CD4-positive, alpha-beta T cell treated with Interleukin-10 for 1 hour (primary cell): ENCODE data around the gene RPS19BP1.

Experiments used
- DNase-seq: peaks from one replicate; pipeline ENCODE4 v3.0.0-alpha.2; 2020

Gene RPS19BP1

DNA sequence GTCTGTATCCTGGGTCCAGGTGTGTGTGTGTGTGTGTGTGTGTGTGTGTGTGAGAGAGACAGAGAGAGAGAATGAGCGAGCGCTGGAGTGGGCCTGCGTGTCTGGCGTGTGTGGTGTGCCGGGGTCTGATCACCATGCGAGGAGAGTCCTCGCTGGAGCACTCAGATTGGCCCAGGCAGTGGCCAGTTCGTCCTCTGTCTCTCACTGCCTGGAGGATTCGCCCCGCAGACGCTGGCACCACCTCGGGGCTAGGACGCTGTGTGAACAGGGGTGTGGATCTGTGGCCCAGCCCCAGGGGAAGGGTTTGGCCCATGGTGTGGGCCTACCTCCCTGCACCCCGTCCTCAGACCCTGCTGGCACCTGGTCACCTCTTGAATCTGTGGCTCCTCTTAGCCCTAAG, 26.4 kb upstream of the RPS19BP1 start:
- no peak for DNase-seq

DNA sequence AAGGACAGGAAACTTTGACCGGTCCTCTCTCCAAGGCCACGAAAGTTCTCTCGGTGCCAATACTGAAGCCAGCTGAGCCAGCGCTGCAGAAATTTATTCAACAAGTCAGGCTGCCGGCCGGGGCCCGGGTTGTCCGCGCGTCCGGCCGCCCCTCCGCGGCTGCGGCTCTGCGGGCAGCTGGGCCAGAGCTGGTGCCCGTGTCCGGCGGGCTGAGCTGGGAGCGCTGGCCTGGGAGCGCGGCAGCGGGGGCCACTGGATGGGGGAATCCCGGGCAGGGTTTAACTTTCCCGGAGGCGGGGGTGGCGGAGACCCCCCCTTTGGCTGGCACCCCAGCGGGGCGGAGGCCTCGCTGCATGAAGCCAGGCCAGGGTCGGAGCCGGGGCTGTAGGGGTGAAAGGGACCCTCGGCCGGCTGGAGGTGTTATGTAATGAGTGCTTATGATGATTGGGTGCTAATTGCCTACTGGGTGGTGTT, 25.7 kb upstream of the RPS19BP1 start:
- DNase-seq: no peak

DNA sequence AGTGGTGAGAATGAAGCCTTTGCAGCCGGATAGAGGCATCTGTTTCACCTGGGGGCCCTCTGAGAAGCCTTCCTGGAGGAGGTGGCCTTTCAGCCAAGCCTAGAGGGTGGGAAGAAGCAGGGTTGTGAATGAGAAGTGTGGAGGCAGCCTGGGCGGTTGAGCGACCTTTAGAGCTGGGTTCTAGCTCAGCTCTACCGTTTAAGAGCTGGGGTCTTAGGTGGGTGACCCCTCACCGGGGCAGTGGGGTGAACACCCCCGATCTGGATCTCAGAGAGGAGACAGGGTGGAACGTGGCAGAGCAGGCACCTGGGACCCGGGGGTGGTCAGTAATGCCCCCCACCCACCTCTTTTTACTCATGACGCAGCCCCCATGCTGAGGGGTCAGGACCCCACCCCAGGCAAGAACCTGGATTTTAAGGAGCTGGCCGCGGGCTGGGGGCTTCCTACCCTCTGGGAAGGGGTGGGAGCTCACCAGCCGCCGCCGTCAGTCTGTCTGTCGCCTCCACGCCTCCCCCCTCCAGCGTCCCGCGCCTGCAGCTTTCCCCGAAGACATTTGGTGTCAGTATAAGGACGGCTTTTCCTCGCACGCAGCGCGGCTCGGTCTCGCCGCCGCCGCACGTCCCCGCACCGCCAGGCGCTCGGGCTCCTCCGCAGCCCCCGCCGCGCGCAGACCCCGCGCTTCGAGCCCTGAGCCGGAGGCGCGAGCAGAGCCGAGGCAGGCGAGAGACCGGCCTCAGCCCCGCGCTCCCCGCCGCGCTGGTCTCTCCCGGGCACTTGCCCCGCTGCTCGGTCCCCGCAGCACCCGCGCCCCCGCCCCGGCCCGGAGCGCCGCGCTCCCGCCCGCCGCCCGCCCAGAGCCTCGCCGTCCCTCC, 24.7 kb upstream of the RPS19BP1 start:
- peak; percentile 51 for DNase-seq

DNA sequence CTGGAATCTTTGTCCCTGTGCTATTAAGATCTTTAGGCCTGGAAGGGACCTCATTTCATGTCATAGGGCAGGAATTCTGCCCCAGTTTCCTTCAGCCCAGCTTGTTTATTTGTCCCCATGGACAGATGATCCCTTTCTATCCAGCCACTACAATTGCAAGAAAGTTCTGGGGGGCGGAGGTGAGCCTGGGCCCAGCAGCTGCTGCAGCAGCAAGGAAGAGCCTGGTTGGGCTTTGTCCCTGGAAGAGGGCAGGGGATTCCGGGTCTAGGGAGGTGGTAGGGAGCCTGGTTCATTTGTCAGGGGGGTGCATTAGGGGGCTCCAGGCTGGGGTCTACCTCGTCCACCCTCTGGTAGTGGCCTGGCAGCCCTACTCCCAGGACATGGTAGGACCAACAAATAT, 21.6 kb upstream of the RPS19BP1 start:
- DNase-seq: no peak

DNA sequence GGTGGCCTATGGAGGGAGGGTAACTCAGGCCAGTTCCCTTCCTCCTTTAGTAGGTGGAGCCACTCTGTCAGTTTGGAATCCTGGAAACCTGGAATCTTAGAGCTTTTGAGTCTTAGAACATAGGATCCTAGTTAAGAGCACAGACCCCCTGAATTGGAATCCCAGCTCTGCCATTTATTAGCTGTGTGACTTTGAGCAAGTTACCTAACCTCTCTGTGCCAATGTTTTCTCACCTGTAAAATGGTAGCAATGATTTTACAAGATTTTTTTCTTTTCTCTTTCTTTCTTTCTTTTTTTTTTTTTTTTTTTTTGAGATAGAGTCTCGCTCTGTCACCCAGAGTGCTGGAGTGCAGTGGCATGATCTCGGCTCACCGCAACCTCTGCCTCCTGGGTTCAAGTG, 20.9 kb upstream of the RPS19BP1 start:
- DNase-seq: no peak

DNA sequence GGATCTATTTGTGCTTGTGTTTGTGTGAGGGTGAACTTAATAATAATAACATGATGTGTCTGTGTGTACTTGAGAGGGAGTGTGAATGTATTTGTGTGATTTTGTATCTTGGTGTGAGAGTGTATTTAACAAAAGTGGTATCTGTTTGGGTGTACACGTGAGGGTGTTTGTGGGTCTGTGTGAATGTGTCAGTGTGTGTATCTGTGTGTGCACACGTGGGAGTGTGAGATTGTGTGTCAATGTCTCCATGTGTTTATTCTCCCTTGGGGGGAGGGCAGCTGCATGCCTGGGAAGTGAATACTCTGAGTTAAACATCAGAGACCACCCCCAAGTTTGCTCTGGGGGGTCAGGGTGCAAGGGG, 15.0 kb upstream of the RPS19BP1 start:
- no peak for DNase-seq

DNA sequence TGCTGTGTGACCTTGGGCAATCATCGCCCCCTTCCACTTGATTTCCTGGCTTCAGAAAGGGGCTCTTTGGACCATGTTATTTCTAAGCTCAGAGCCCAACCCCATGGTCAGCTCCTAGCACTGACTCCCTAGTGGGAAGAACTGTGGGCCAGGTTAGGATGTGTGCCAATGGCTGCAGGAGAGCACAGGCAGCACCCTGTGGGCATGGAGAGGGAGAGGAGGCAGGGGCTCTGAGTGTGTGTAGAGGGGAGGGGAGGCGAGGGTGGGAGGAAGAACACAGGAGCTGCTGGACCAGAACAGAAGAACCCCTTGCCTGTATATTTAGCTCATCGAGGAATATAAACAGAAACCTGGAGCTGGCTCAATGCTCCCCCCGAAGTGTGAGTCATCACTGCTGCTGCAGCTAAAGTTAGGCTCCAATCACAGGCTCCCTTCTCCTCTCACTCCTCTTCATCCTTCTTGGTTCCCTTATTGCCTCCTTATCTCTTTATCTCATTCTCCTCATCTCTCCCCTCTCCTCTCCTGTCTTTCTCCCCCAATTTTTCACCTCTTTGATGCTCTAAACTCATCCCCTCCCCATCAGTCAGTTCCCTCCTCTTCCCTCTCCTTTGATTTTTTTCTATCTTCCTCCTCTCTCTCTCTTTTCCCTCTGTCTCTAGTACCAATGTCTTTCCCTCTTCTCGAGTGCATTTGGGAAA, 14.5 kb upstream of the RPS19BP1 start:
- no peak for DNase-seq

DNA sequence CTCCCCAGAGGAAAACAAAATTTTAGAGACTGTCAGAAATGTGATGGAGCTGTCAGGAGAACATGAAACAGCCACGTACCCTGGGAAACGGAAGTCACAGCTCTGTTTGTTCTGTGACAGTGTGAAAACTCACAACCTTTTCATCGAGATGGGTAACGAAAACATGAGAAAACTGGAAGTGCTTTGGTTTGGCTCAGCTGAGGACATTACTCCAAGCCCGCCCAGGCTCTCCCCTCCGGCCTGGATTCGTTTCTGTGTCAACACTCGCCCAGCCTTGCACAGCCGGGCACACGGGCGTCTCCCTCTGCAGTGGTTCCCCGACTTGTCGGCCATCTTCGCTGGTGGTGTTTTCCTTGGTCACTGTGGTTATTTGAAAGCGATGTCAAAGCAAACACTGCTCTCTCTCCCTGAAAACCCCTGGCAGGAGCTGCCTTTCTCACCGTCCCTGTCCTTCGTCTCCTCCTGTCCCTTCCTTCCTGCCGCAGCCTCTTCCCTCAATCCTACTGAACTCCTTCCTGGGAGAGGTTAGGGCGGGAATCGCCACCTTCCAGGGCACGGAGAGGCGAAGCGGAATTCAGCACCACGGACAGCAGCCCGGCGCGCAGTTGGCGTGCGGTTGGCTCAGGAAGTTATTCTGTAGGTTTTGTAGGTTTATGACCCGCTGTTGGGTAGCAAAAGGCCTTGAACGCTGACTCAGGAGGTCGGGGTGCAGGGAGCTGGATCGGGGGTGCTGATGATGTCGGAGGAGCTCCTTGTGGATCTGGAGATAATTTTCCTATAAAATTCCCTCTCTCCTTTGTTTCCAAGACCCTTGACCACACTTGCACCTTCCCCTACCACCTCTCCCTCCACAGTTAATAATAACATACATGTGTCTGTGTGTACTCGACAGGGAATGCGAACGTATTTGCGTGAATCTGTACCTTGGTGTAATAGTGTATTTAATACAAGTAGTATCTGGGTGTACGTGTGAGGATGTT, 13.1 kb upstream of the RPS19BP1 start:
- peak; percentile 72 for DNase-seq

DNA sequence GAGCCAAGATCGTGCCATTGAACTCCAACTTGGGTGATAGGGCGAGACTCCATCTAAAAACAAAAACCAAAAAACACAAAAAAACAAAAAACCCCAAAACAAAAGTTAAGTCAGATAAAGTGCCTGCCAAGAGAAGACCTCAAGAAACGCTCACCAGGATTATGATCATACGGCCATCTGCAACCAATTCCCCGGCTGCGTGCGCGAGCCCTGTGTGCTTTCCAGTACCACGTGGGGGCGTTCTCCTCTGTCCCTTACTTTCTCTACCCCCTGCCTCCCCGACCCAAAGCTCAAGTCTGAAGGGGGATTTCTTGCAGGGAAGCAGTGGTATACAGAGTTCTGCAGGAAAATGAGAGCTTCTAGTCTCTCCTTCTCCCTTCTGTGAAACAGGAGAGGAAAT, 10.5 kb upstream of the RPS19BP1 start:
- no peak for DNase-seq

DNA sequence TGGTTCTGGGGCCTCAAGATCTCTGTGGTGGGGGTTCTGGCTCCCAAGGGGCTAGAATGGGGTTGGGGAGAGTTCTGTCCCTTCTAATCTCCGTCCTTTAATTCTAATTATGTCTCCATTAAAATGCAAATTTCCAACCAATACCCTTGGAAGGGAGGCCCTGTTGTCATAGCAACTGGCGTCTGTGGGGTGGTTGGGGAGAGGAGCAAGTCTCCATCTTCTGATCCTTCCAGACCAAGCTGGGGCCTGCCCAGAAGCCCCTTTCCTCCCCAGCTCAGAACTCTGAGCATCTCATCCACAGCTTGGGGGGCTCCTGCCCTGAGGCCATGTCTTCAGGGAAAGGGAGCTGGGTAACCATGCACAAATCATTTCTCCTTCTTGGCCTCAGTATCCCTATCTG, 5.4 kb upstream of the RPS19BP1 start:
- no peak for DNase-seq

DNA sequence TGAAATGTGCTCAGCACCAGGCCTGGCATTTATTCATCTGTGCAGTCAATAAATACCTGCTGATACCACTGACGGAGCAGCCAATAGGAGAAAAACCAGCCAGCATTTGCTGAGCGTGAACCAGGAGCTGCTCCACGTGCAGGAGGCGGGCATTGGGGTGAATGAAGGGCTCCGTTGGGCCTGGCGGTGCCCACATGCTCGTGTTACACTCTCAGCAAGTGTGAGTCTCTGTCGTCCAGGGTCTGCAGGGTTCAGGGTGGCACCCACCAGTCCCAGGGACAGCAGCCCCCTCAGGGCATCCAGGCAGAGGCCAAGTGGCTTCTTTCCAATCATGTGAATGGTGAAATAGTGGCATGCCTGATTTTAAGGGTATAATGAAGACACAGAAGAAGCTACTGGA, 4.2 kb upstream of the RPS19BP1 start:
- DNase-seq: no peak

DNA sequence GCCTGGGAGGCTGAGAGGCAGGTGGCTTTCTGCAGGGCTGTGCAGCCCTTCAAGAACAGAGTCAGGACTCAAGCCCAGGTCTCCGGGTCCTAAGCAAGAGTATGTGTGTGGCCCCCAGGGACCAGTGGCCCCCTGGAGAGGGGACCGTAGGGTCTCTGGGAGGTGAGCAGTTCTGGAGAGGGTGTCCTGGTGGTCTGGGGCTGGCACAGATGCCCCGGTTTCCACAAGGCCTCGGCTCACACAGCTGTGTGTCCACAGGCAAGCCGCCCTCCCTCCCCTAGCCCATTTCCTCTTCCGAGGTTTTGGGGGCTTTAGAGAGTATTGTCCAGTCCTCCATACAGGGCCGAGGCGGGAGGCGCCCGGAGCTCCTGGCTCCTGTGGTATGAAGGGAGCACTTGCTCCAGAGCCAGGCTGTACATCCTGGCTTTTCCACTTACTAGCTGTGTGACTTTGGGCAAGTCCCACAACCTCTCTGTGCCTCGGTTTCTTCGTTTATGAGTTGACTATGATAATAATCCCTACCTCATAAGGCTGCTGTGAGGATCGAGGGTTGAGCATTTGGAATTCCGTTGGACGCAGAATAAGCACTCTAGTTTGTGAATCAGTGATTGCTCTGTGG, 3.4 kb upstream of the RPS19BP1 start:
- DNase-seq: no peak

DNA sequence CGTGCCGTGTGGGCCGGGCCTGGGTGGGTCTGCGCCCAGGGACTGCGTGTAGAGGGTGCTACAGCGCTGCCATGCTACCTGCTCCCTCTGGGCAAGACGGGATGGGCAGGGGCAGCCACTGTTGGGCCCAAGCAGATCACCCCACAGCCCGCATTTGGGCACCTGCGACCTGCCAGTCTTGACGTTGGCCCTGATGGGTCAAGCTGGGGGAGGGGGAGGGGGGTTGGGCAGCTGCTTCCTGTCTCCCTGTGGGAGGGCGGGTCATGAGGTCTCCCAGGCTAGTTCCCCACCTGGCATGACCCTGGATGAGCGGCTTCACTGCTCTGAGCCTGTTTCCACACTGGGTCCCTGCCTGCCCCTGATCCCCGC, 2.8 kb upstream of the RPS19BP1 start:
- no peak for DNase-seq

DNA sequence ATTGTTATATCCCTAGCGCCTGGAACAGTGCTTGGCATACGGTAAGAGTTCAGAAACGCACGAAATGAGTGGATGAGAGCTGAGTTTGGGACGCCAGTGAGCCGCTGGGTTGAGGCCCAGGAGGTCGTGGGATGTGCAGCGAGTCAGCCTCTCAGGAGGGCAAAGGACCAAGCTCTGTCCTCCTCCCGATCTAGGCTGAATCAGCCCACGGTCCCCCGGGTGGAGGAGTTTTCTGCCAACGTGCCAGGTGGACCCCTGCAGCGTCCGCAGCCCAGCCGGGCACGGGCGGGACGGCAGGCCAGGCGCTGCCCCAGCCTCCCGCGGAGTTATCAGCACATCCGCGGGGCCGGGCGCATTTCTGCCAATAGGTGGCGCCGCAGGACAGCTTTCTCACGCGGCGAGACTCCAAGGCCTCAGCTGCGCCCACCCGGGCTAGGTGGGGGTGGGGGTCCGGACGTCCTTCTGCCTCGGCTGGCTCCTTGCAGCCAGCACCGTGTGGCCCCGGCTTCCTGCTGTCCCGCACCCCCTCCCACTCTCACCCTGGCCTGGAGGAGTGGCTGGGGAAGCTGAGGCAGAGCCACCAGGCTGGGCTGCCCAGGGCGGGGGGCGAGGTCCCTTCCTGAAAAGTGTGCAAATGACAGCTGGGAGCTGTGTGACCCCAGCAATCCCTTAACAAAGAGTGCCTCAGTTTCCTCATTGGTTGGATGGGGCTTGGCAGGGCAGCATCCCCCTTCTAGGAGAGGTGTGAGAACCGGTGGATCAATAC, 2.2 kb upstream of the RPS19BP1 start:
- peak; percentile 81 for DNase-seq

DNA sequence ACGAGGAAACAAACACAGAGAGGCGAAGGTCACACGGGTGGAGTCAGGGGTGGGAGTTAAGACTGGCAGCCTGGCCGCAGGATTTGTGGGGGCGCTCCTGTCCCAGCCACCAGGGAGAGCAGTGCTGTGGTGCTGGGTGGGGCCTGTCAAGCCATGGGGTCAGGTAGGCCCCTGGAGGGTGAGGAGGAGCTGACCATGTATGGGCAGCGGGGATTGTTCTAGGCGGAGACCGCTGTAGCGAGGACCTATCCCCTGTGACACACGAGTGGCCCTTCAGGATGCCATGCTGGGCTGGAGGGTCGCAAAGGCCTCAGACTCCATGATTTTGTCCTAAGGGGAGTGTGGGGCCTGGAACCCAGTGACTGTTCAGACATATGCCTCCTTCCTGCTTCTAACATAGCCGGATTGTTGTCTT, 1.6 kb upstream of the RPS19BP1 start:
- DNase-seq: no peak

DNA sequence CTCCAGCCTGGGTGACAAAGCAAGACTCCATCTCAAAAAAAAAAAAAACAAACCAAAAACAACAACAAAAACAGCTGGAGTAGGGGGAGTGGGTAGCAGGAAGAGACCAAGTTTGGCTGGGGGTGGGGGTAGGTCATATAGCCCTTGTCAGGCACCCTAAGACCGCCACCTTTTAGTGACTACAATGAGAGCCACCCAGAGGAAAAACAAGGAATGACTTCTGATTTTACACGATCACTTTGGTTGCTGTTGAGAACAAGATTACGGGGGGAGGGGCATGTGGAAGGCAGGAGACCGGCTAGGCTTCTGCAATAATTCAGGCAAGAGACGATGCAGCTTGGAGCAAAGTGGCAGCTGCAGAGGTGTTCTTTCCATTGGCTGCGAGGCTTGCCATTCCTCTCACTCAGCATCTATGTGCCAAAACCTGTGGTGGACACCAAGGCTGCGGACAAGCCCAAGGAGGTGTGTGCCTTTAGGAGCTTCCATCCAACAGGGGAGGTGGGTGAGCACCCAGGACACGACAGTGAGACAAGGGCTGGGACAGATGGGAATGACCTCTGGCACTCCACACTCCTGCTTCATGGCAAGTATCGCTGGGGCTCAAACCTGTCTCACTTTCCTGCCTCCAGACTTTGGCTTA, 1.7 kb downstream of the RPS19BP1 start:
- DNase-seq: peak; percentile 50

DNA sequence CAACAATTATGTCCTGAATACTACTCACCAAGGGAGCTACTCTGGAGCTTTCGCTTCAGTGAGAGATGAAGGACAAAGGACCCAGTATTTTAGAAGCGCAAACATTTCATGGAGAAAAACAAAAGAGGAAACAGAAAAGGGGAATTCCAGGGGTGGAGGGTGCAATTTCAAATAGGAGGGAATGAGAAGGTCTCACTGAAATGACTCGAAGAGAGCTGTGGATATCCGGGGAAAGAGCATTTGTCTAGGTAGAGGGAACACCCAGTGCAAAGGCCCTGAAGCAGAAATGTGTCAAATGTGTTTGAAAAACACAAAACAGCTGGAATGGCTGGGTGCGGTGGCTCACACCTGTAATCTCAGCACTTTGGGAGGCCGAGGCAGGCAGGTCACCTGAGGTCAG, 2.4 kb downstream of the RPS19BP1 start:
- no peak for DNase-seq

DNA sequence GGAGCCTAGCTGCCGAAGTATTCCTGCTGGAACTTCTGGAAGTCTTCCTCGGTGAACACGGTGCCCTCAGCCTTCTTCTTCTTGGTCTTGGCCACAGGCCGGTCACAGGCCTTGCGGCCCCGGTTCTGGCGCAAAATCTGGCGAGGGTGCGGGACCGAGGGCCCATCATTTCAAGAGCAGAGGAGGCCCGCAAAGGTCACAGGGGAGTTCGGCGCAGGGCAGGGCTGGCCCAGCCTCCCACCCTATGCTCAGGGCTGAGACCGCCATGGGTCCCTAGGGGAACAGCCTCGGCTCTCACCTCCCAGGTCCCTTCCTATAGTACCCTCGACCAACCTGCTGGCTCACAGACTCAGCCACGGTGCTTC, 3.1 kb downstream of the RPS19BP1 start:
- DNase-seq: no peak

DNA sequence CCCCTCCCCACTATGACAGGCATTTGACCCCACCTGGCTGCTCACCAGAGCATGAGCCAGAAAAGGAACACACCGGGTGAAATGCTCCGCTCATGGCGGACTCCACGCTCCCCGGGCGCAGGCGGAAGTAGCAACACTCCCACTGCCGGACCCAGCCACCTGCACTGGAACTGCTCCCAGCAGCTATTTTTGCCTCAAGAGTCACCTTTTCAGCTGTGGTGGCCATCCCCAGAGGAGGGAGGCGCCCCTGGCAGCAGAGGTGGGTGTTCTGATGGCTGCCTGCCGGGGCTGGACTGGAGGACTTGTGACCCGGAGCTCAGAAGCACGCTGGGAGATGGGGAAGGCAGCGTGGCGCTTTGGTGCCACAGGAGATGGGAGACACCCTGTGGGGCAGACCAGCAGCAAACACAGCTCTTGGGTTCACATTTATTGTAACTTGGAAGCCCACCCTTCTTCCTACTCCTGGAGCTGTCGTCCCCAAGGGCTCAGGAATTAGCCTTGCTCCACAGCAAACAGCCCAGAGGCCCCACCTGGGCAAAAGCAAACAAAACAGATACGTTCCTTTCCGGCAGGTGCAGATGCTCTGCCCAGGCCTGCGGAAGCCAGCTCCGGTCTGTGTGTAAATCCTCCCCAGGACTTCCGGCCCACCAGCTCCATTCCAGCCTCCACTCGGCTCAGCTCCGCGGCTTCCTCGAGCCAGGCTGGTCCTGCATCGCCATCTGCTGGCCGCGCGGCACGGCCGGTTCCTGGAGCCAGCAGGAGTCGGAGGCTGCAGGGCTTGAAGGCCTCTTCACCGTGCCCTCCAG, 3.7 kb downstream of the RPS19BP1 start:
- peak; percentile 94 for DNase-seq

DNA sequence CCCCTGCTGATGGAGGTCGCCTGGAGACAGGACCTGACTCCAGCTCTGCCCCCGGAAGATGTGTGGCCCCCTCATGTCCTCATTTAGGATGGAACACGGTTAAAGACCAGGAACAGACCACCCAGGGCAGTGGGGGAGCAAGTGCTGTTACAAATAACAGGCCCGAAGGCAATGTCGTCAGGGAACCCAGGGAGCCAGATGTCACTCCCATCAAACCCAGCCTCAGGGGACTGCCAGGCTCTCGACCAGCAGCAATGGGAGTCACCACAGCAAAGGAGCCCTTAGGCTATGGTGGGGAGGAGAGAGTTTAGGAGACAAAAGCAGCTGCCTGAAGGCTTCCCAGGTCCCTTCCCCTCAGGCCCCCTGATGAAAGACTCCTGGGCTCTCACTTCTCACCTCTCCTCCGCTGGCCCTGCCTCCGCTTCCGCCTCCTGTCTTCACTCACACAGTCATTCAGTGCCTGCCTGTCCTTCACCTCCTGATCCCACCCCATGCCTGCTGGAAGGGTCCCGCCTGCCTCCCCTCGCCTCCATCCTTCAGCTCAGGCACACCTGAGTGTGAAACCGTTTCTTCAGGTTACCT, 4.4 kb downstream of the RPS19BP1 start:
- DNase-seq: no peak
